Natural killer cell (primary cell): ENCODE measurements around the gene CDK11B. TPM values are rescaled to one million over a fixed set of nuclear protein-coding genes. Genes with fewer than 3 reads are reported as not detected.

Experiments used
- ATAC-seq, 3 donors: fragments of 150-1000 bp in 2 of 3; fragments of 200-7000 bp in 1 of 3; cut with Tn5 transposase; 1 replicate in 1 of 3; 2 replicates in 2 of 3; pipeline ENCODE4 v1.10.0; 2021; ENCODE audit warnings: mild to moderate bottlenecking in 2 of 3, moderate library complexity in 2 of 3
- DNase-seq, 2 donors: peaks; one replicate each; pipeline versions ENCODE4 v3.0.0 to v3.0.0-alpha.2; 2013 to 2021; ENCODE audit warnings: mixed read lengths in 1 of 2
- H3K27ac ChIP-seq: one replicate; pipeline ENCODE4 v1.5.1; 2013; ENCODE audit warnings: mild to moderate bottlenecking, low read length
- H3K27me3 ChIP-seq: one replicate; pipeline ENCODE4 v1.6.1; 2013; ENCODE audit warnings: low read length; ENCODE audit not compliant: control insufficient read depth, insufficient read depth
- H3K36me3 ChIP-seq: one replicate; pipeline ENCODE4 v1.6.1; 2013; ENCODE audit warnings: low read length; ENCODE audit not compliant: control insufficient read depth, insufficient read depth
- H3K4me1 ChIP-seq: one replicate; pipeline ENCODE4 v1.6.1; 2013; ENCODE audit warnings: low read length; ENCODE audit not compliant: control insufficient read depth, insufficient read depth
- H3K4me3 ChIP-seq: one replicate; pipeline ENCODE4 v1.5.1; 2013; ENCODE audit warnings: low read length
- H3K9me3 ChIP-seq: one replicate; pipeline ENCODE4 v1.6.1; 2013; ENCODE audit warnings: low read length; ENCODE audit not compliant: control insufficient read depth, insufficient read depth
- H3K27ac Mint-ChIP-seq, 2 donors: one replicate each; pipeline ENCODE4 v1.8.0; 2022; ENCODE audit warnings: mild to moderate bottlenecking in 2 of 2, mixed read lengths in 2 of 2, moderate library complexity in 1 of 2
- H3K27me3 Mint-ChIP-seq, 2 donors: one replicate each; pipeline ENCODE4 v1.8.0; 2022; ENCODE audit warnings: low read depth in 2 of 2, mixed read lengths in 2 of 2
- H3K36me3 Mint-ChIP-seq: one replicate; pipeline ENCODE4 v1.8.0; 2022; ENCODE audit warnings: mixed read lengths
- H3K4me1 Mint-ChIP-seq, 2 donors: one replicate each; pipeline ENCODE4 v1.8.0; 2022; ENCODE audit warnings: mixed read lengths in 2 of 2
- H3K4me3 Mint-ChIP-seq: one replicate; pipeline ENCODE4 v1.8.0; 2022; ENCODE audit warnings: mild to moderate bottlenecking, moderate library complexity, mixed read lengths
- H3K9me3 Mint-ChIP-seq, 2 donors: one replicate each; pipeline ENCODE4 v1.8.0; 2022; ENCODE audit warnings: mixed read lengths in 2 of 2
- CTCF ChIP-seq: fragments of 200-600 bp; IDR thresholded peaks from one replicate; pipeline ENCODE4 v1.8.0; 2022; ENCODE audit warnings: antibody characterized with exemption
- WGBS: methylation state at CpG from one replicate; pipeline ENCODE4 v1.1.7; 2013; ENCODE audit warnings: missing lambda C conversion rate; ENCODE audit not compliant: insufficient coverage; 5-methylcytosine and 5-hydroxymethylcytosine counted together
- intact Hi-C: fragments of 100-400 bp; cut with micrococcal nuclease; formaldehyde crosslinking; loops from one replicate; pipeline ENCODE4 v1.14.2; 2022
- total RNA-seq, 4 donors: library from RNA; stranded (reverse); fragments of 120-200 nt in 1 of 4; gene quantifications; one replicate each; pipeline versions ENCODE4 v1.2.3 to v1.2.4, GENCODE V29; 2013 to 2022

The CDK11B gene
- total RNA-seq, 3 donors from 2014 or later (not counting 1 experiment from before 2014, with no cell fraction given), result 49.6 to 65.9 (median 50.2) TPM

GRCh38 chr1:1602968-1603506, 55.8 kb downstream of the CDK11B start:
- no peak overlapping the region for H3K27ac ChIP-seq
- H3K27me3 Mint-ChIP-seq, result peaks cover 0 to 4% of the 10 kb centered on the region in 2 donors
- intact Hi-C loops, result no loop called here
- no peaks in the 10 kb centered on the region for H3K36me3 Mint-ChIP-seq
- H3K36me3 ChIP-seq, result no peaks in the 10 kb centered on the region
- no peak for ATAC-seq
- H3K4me3 ChIP-seq, result no peak overlapping the region
- peaks cover 0 to 7% of the 10 kb centered on the region in 2 donors for H3K4me1 Mint-ChIP-seq
- peaks cover 19% of the 10 kb centered on the region for H3K4me1 ChIP-seq
- WGBS, result 87% methylated on average over 13 of the region's 13 CpGs
- H3K27ac Mint-ChIP-seq, result peak overlapping the region in 1 of 2 donors; percentile 42
- no peak for DNase-seq
- H3K9me3 Mint-ChIP-seq, result no peaks in the 10 kb centered on the region
- no peak for TF ChIP-seq CTCF
- H3K4me3 Mint-ChIP-seq, result peak overlapping the region; percentile 41
- no peaks in the 10 kb centered on the region for H3K9me3 ChIP-seq
- H3K27me3 ChIP-seq, result peaks cover 2% of the 10 kb centered on the region

- peak overlapping the region in 1 of 2 donors; percentile 42 for H3K27ac Mint-ChIP-seq
- no peak for ATAC-seq
- Histone ChIP-seq H3K4me1 (peaks cover 22% of the 10 kb centered on the region), H3K36me3 (no peaks in the 10 kb centered on the region), H3K4me3 (no peak overlapping the region), H3K27ac (no peak overlapping the region), H3K9me3 (no peaks in the 10 kb centered on the region), H3K27me3 (peaks cover 2% of the 10 kb centered on the region)
- H3K36me3 Mint-ChIP-seq, result no peaks in the 10 kb centered on the region
- peaks cover 0 to 7% of the 10 kb centered on the region in 2 donors for H3K4me1 Mint-ChIP-seq
- WGBS, result 66% methylated on average over 18 of the region's 18 CpGs
- peak in 1 of 2 donors; percentile 13 for DNase-seq
- peaks cover 0 to 6% of the 10 kb centered on the region in 2 donors for H3K27me3 Mint-ChIP-seq
- no peak for TF ChIP-seq CTCF
- intact Hi-C loops, result no loop called here
- no peaks in the 10 kb centered on the region for H3K9me3 Mint-ChIP-seq
- H3K4me3 Mint-ChIP-seq, result peak overlapping the region; percentile 41
These were observed 56.4 kb downstream of the CDK11B start for GRCh38 chr1:1602304-1602967.

GRCh38 chr1:1601564-1602303, 57.1 kb downstream of the CDK11B start:
- H3K36me3 Mint-ChIP-seq, result no peaks in the 10 kb centered on the region
- no peak overlapping the region for H3K27ac Mint-ChIP-seq
- DNase-seq (no peak), ATAC-seq (no peak)
- Histone ChIP-seq H3K27me3 (peaks cover 2% of the 10 kb centered on the region), H3K36me3 (no peaks in the 10 kb centered on the region), H3K27ac (no peak overlapping the region), H3K4me1 (peaks cover 19% of the 10 kb centered on the region), H3K9me3 (no peaks in the 10 kb centered on the region), H3K4me3 (no peak overlapping the region)
- WGBS, result 96% methylated on average over 14 of the region's 15 CpGs
- no peak overlapping the region for H3K4me3 Mint-ChIP-seq
- H3K27me3 Mint-ChIP-seq, result peaks cover 0 to 6% of the 10 kb centered on the region in 2 donors
- TF ChIP-seq CTCF, result no peak
- intact Hi-C loops, result no loop called here
- peaks cover 0 to 7% of the 10 kb centered on the region in 2 donors for H3K4me1 Mint-ChIP-seq
- no peaks in the 10 kb centered on the region for H3K9me3 Mint-ChIP-seq
